MCF 10A (cell line): ENCODE data around the gene BIN1. TPM values are rescaled to one million over a fixed set of nuclear protein-coding genes. Genes with fewer than 3 reads are reported as not detected.

Source experiments
- BruUV-seq: library from RNA; stranded (reverse); fragments of 400-500 nt; replicated peaks from 2 replicates; lab custom pipeline; 2021; lab: Mats Ljungman, UMichigan
- CTCF ChIA-PET: fragments of 300-600 bp; sonication (Branson Sonifier 250); formaldehyde crosslinking; extraction: SDS; loops from one replicate; lab custom pipeline; 2021; ENCODE audit warnings: antibody characterized with exemption, inconsistent platforms; lab: Yijun Ruan, JAX
- POLR2A ChIA-PET: fragments of 300-600, 350-650 bp; sonication (Branson Sonifier 250); formaldehyde crosslinking; extraction: SDS; loops from one replicate; lab custom pipeline; 2020; ENCODE audit warnings: antibody characterized with exemption, inconsistent platforms; lab: Yijun Ruan, JAX
- DNase-seq: peaks from one replicate; pipeline ENCODE4 v3.0.0-alpha.2; 2018; ENCODE audit not compliant: unreplicated experiment
- H3K27ac Mint-ChIP-seq: one replicate; pipeline ENCODE4 v1.8.0; 2022; ENCODE audit warnings: mild to moderate bottlenecking, low read depth, mixed read lengths; ENCODE audit not compliant: unreplicated experiment
- H3K27me3 Mint-ChIP-seq: one replicate; pipeline ENCODE4 v1.8.0; 2022; ENCODE audit warnings: mixed read lengths; ENCODE audit not compliant: insufficient read depth, unreplicated experiment
- H3K36me3 Mint-ChIP-seq: one replicate; pipeline ENCODE4 v1.8.0; 2022; ENCODE audit warnings: mild to moderate bottlenecking, moderate library complexity, mixed read lengths; ENCODE audit not compliant: insufficient read depth, unreplicated experiment
- H3K4me1 Mint-ChIP-seq: one replicate; pipeline ENCODE4 v1.8.0; 2022; ENCODE audit warnings: mixed read lengths; ENCODE audit not compliant: insufficient read depth, unreplicated experiment
- H3K4me3 Mint-ChIP-seq: one replicate; pipeline ENCODE4 v1.8.0; 2022; ENCODE audit warnings: mild to moderate bottlenecking, moderate library complexity, mixed read lengths; ENCODE audit not compliant: unreplicated experiment
- H3K9me3 Mint-ChIP-seq: one replicate; pipeline ENCODE4 v1.8.0; 2022; ENCODE audit warnings: mixed read lengths; ENCODE audit not compliant: unreplicated experiment
- CTCF ChIP-seq: fragments of 200-600 bp; IDR thresholded peaks from one replicate; pipeline ENCODE4 v1.8.0; 2022; ENCODE audit warnings: antibody characterized with exemption, mild to moderate bottlenecking; ENCODE audit not compliant: unreplicated experiment
- intact Hi-C: fragments of 100-400 bp; cut with micrococcal nuclease; formaldehyde crosslinking; loops from 2 replicates; pipeline ENCODE4 v1.14.1; 2022
- total RNA-seq: library from RNA; stranded (reverse); gene quantifications from 2 replicates; pipeline ENCODE4 v1.2.3, GENCODE V29; 2022

BIN1 gene
- total RNA-seq, 1 experiment from 2014 or later = 29.6 TPM

GRCh38 chr2:127085317-127085681 is 21.7 kb downstream of the BIN1 start:
- TF ChIP-seq CTCF = no peak
- peaks cover 3% of the 10 kb centered on the region for H3K36me3 Mint-ChIP-seq
- no TSS peak for BruUV-seq

GRCh38 chr2:127084611-127085316 is 22.2 kb downstream of the BIN1 start:
- no peak for DNase-seq
- ChIA-PET CTCF (interaction anchor here (0.6 to 1.3 kb wide), 4 partner anchors 9 to 86 kb away, joined by 3 to 4 read pairs (median 3); no protein-coding TSS in a partner anchor), POLR2A (interaction anchor here (0.6 to 2.2 kb wide), 6 partner anchors 10 to 187 kb away, joined by 3 to 6 read pairs (median 4); no protein-coding TSS in a partner anchor)
- Mint-ChIP-seq H3K4me1 (peaks cover 45% of the 10 kb centered on the region), H3K27me3 (no peaks in the 10 kb centered on the region), H3K27ac (peak overlapping the region; percentile 81), H3K36me3 (peaks cover 6% of the 10 kb centered on the region), H3K9me3 (no peaks in the 10 kb centered on the region), H3K4me3 (peak overlapping the region; percentile 43)
- no peak for TF ChIP-seq CTCF
- BruUV-seq = no TSS peak
- intact Hi-C loops = loop anchor here (1.0 kb wide), 1 partner anchor 23 kb away; the partner anchor contains the start of gene BIN1

More at GRCh38 chr2:127085317-127085681, 21.7 kb downstream of the BIN1 start:
- H3K9me3 Mint-ChIP-seq = no peaks in the 10 kb centered on the region
- peak overlapping the region; percentile 81 for H3K27ac Mint-ChIP-seq
- peaks cover 41% of the 10 kb centered on the region for H3K4me1 Mint-ChIP-seq
- peak; percentile 33 for DNase-seq
- H3K27me3 Mint-ChIP-seq = no peaks in the 10 kb centered on the region
- intact Hi-C loops = no loop called here
- CTCF ChIA-PET = interaction anchor here (0.8 to 1.3 kb wide), 3 partner anchors 11 to 86 kb away, joined by 3 read pairs; no protein-coding TSS in a partner anchor
- no peak overlapping the region for H3K4me3 Mint-ChIP-seq
- POLR2A ChIA-PET = interaction anchor here (0.7 to 2.2 kb wide), 4 partner anchors 10 to 186 kb away, joined by 3 to 6 read pairs (median 4); no protein-coding TSS in a partner anchor

- TF ChIP-seq CTCF = no peak
- DNase-seq = peak; percentile 87
- H3K9me3 Mint-ChIP-seq = no peaks in the 10 kb centered on the region
- peaks cover 53% of the 10 kb centered on the region for H3K4me1 Mint-ChIP-seq
- no peaks in the 10 kb centered on the region for H3K27me3 Mint-ChIP-seq
- intact Hi-C loops = loop anchor here (1.0 kb wide), 1 partner anchor 23 kb away; the partner anchor contains the start of gene BIN1
- H3K4me3 Mint-ChIP-seq = peak overlapping the region; percentile 43
- H3K36me3 Mint-ChIP-seq = peaks cover 6% of the 10 kb centered on the region
- CTCF ChIA-PET = interaction anchor here (0.6 to 1.3 kb wide), 3 partner anchors 10 to 33 kb away, joined by 3 to 4 read pairs (median 3); no protein-coding TSS in a partner anchor
- no TSS peak for BruUV-seq
- POLR2A ChIA-PET = interaction anchor here (0.6 to 2.2 kb wide), 4 partner anchors 11 to 210 kb away, joined by 3 to 6 read pairs (median 4); partner anchors contain the start of gene ERCC3
- peak overlapping the region; percentile 81 for H3K27ac Mint-ChIP-seq
These were observed 23.0 kb downstream of the BIN1 start for GRCh38 chr2:127083819-127084503.
